HG02981 (cell line): ENCODE measurements around the gene SYNDIG1.

Source experiments
- ATAC-seq: cut with Tn5 transposase; IDR thresholded peaks from one replicate; pipeline ENCODE4 v1.9.1; 2021; ENCODE audit warnings: mild to moderate bottlenecking, moderate library complexity; ENCODE audit not compliant: unreplicated experiment

Gene SYNDIG1

GRCh38 chr20:24701668-24702067 is 232.2 kb downstream of the SYNDIG1 start:
- ATAC-seq = no peak

DNA sequence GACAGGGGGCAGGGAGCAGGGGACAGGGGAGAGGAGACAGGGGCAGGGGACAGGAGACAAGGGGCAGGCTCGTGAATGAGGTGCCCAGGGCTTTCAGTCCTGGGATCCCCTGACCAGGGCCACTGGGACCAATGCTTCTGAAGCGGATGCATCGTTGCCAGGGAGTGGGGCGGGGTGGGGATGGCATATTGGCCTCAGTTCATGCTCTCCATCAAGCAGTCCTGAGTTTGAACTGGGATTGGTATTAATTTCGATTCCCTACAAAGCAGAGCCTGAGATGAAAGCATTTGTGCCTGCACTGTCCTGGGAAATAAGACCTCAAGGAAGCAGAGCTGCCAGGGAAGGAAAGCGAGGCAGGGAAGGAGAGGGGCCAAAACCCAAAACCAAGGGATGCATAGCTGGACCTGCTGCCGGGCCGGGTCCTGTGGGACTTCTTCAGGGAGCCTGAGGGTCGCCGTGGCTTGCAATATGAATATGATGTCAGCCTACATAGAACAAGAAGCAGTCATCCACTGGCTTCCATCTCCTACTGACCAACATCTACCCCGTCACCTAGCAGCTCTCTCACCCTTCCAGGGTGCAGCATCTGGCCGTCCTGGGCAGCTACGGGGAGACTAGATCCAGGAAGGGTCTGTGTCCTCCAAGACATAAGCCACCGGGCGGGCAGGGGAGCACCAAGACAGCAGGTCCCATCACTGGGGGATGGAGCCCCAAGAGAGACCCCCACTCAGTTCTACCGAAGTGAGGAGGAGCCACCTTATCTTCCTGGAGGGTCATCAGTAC is 233.3 kb downstream of the SYNDIG1 start:
- no peak for ATAC-seq

GRCh38 chr20:24703284-24703610 is 233.8 kb downstream of the SYNDIG1 start:
- no peak for ATAC-seq

DNA sequence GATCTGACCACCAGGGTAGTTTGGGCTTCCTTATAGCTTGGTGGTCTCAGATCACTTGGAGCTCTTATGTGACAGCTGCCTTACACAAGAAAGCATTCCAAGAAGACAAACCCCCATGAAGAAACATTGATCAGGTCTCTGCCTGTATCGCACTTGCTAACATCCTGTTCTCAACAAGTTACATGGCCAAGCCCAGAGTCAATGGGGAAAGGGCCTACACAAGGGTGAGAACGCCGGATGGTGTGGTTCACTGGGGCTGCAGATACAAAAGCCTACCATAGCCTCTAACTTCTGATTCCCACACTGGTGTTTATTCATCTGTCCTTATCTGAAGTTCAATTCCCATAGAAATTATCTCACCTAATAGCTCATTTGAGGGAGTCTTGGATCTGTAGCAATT is 235.5 kb downstream of the SYNDIG1 start:
- ATAC-seq = no peak

- no peak for ATAC-seq
These were observed 236.1 kb downstream of the SYNDIG1 start for GRCh38 chr20:24705486-24705885.

GRCh38 chr20:24708411-24709295 is 239.2 kb downstream of the SYNDIG1 start:
- ATAC-seq = no peak
